ENCODE data around the gene HSD17B1.

DNA sequence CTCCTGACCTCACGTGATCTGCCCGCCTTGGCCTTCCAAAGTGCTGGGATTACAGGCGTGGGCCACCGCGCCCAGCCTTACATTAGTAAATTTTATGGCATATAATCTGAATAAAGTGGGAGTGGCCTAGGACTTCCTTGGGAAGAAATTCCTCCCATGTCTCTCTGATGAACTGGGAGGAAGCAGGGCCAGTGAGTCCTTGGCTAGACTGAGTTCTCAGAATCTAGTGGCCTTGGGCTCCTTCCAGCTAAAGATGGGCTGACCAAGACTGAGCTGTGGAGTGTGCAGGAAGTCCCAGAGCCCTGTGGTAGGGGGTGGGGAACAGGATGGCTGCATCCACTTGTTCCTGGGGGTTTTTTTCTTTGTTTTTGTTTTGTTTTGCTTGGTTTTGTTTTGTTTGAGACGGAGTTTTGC lies 26.7 kb upstream of the HSD17B1 start:
- TF ChIP-seq, protein P1, sequence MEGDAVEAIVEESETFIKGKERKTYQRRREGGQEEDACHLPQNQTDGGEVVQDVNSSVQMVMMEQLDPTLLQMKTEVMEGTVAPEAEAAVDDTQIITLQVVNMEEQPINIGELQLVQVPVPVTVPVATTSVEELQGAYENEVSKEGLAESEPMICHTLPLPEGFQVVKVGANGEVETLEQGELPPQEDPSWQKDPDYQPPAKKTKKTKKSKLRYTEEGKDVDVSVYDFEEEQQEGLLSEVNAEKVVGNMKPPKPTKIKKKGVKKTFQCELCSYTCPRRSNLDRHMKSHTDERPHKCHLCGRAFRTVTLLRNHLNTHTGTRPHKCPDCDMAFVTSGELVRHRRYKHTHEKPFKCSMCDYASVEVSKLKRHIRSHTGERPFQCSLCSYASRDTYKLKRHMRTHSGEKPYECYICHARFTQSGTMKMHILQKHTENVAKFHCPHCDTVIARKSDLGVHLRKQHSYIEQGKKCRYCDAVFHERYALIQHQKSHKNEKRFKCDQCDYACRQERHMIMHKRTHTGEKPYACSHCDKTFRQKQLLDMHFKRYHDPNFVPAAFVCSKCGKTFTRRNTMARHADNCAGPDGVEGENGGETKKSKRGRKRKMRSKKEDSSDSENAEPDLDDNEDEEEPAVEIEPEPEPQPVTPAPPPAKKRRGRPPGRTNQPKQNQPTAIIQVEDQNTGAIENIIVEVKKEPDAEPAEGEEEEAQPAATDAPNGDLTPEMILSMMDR (IDR thresholded peaks at IDR 0.05) = no peak
- no peak for TF ChIP-seq POLR2A (IDR thresholded peaks at IDR 0.05)
